Endometrium (tissue), 2 donors: ENCODE results near the gene USP36.

ENCODE experiments used
- FAIRE-seq: peaks from 2 replicates; lab custom pipeline; 2012; peaks lifted over from hg19 to GRCh38; lab: Jason Lieb, UNC
- donor health status: control.
- donor health status: control.

USP36 gene

GRCh38 chr17:78838574-78839005 lies 2.0 kb downstream of the USP36 start:
- FAIRE-seq, result no peak

GRCh38 chr17:78836420-78837021 lies 4.1 kb downstream of the USP36 start:
- no peak for FAIRE-seq

- no peak for FAIRE-seq
Observed at GRCh38 chr17:78834571-78834970, 6.0 kb downstream of the USP36 start.

- FAIRE-seq, result no peak
Observed at GRCh38 chr17:78832541-78832810, 8.1 kb downstream of the USP36 start.

- FAIRE-seq, result no peak
Observed at GRCh38 chr17:78831688-78832540, 8.7 kb downstream of the USP36 start.

- FAIRE-seq, result no peak
Observed at GRCh38 chr17:78829477-78829876, 11.1 kb downstream of the USP36 start.

- FAIRE-seq, result no peak
Observed at GRCh38 chr17:78828470-78829185, 12.0 kb downstream of the USP36 start.

- FAIRE-seq, result no peak
Observed at GRCh38 chr17:78826836-78827509, 13.6 kb downstream of the USP36 start.

GRCh38 chr17:78826421-78826820 lies 14.2 kb downstream of the USP36 start:
- no peak for FAIRE-seq

- FAIRE-seq, result no peak
Observed at GRCh38 chr17:78825696-78826095, 14.9 kb downstream of the USP36 start.

GRCh38 chr17:78824240-78824639 lies 16.4 kb downstream of the USP36 start:
- FAIRE-seq, result no peak

- FAIRE-seq, result no peak
Observed at GRCh38 chr17:78823282-78824046, 17.1 kb downstream of the USP36 start.

- FAIRE-seq, result no peak
Observed at GRCh38 chr17:78822552-78822951, 18.1 kb downstream of the USP36 start.

- FAIRE-seq, result no peak
Observed at GRCh38 chr17:78821961-78822360, 18.7 kb downstream of the USP36 start.

- FAIRE-seq, result no peak
Observed at GRCh38 chr17:78820841-78821240, 19.8 kb downstream of the USP36 start.

GRCh38 chr17:78819806-78820792 lies 20.5 kb downstream of the USP36 start:
- FAIRE-seq, result no peak

GRCh38 chr17:78819402-78819801 lies 21.2 kb downstream of the USP36 start:
- FAIRE-seq, result no peak

- FAIRE-seq, result no peak
Observed at GRCh38 chr17:78818932-78819331, 21.7 kb downstream of the USP36 start.

GRCh38 chr17:78818152-78818846 lies 22.3 kb downstream of the USP36 start:
- no peak for FAIRE-seq

- FAIRE-seq, result no peak
Observed at GRCh38 chr17:78817123-78817522, 23.5 kb downstream of the USP36 start.
